HFF-Myc (cell line): ENCODE results near the gene USP37.

Experiments
- DNase-seq: peaks from one replicate; pipeline ENCODE4 v3.0.0-alpha.2; 2011; ENCODE audit warnings: low read depth; ENCODE audit errors: extremely low read depth
- H3K4me3 ChIP-seq: replicated peaks from 2 replicates; pipeline ENCODE4 v1.5.1; 2011; ENCODE audit warnings: low read depth, mild to moderate bottlenecking, control low read depth, low read length
- CTCF ChIP-seq: IDR thresholded peaks from 2 replicates; pipeline ENCODE4 v1.5.1; 2012; ENCODE audit warnings: mild to moderate bottlenecking, low read depth, low read length, control low read depth; ENCODE audit errors: missing control alignments

Gene USP37

GRCh38 chr2:218402491-218402901, 165.7 kb downstream of the USP37 start:
- no peak overlapping the region for H3K4me3 ChIP-seq
- TF ChIP-seq CTCF: no peak

DNA sequence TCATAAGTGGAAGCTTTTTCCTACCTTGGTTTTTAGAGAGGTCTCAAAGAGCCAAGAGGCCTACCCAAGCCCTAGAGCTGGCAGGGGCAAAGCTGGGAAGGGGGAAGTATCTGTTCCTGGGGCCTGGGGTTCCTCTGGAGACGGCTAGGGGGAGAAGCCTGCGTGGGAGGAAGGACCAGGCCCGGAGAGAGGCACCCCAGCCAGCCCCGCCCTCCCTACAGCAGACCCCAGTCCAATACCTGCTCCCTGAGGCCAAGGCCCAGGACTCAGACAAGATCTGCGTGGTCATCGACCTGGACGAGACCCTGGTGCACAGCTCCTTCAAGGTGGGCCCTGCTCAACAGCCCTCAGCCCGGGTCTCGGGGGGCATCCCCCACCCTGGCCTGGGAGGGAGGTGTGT, 166.3 kb downstream of the USP37 start:
- H3K4me3 ChIP-seq: peak overlapping the region; percentile 76; the same call in 1 of the 2 replicates
- no peak for DNase-seq
- TF ChIP-seq CTCF: no peak

More at GRCh38 chr2:218402491-218402901, 165.7 kb downstream of the USP37 start:
- DNase-seq: no peak

DNA sequence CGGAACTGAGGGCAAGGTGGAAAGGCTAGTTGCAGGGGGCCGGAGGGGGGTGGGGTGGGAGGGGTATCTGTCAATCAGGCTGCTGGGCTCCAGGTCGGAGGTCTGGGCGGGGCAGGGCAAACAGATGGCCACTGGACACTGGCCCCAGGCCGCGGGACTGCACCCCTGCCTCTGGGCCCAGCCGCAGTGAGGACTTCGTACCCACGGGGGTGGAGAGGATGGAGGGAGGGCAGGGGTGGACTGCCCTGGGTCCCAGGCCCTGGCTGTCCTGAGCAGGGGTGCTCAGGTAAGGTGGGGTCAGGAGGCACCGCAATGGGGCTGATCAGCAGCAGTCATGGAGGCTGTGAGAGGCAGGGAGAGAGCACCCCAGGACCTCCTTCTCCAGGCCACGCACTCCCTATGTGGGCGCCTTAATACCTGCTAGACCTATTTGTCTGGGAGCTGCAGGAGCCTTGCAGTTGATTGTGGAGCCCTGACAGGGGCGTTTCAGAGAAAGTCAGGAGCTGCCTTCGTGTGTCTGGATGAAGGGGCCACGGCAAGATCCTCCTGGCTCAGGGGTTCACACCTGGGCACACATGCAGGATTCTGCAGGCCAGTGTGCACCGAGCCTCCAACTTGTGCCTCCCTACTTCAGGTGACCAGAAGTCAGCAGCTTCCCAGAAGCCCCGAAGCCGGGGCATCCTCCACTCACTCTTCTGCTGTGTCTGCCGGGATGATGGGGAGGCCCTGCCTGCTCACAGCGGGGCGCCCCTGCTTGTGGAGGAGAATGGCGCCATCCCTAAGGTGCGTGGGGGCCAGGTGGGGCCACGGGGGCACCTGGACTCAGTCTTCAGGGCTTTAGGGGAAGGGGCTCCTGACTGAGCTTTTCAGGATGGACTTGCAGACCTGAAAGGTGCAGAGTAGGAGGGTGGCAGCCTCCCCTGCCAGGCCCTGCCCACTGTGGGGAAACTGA, 166.9 kb downstream of the USP37 start:
- no peak for DNase-seq
- TF ChIP-seq CTCF: no peak
- H3K4me3 ChIP-seq: peak overlapping the region; percentile 76
